NCI-H146 treated with DMSO at 0.1 percent for 48 hours (cell line): Measurements from ENCODE around the gene UBE2F.
A peak's percentile ranks its signal among the peaks of the same experiment; 100 is the strongest.
"Not testable (repeated sequence)": the region's sequence is repeated elsewhere in the genome, so short reads cannot be mapped to it uniquely, and the experiment has no call there.

Experiments
- DNase-seq: peaks from one replicate; lab custom pipeline; 2025; ENCODE audit not compliant: unreplicated experiment; lab: John Stamatoyannopoulos, UW

Gene UBE2F

DNA sequence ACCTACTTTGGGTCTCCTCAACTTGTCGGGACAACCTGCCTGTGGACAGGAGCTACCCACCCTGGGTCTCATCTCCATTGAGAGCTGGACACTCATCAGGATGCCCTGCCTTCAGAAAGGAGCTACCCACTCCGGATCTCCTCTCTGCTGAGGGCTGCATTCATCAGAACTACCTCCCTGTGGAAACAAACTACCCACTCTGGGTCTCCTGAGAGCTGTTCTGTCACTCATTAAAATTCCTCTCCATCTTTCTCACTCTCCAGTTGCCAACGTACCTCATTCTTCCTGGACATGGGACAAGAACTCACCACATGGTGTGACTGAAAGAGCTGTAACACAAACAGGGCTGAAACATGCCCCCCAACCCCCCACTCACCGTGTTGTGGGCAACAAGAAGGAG, 22.5 kb upstream of the UBE2F start:
- DNase-seq = no peak

GRCh38 chr2:237946423-237946822, 20.4 kb upstream of the UBE2F start:
- no peak for DNase-seq

GRCh38 chr2:237951354-237951753, 15.5 kb upstream of the UBE2F start:
- not testable (repeated sequence) for DNase-seq

GRCh38 chr2:237951878-237952277, 14.9 kb upstream of the UBE2F start:
- no peak for DNase-seq

GRCh38 chr2:237952851-237953250, 14.0 kb upstream of the UBE2F start:
- no peak for DNase-seq

DNA sequence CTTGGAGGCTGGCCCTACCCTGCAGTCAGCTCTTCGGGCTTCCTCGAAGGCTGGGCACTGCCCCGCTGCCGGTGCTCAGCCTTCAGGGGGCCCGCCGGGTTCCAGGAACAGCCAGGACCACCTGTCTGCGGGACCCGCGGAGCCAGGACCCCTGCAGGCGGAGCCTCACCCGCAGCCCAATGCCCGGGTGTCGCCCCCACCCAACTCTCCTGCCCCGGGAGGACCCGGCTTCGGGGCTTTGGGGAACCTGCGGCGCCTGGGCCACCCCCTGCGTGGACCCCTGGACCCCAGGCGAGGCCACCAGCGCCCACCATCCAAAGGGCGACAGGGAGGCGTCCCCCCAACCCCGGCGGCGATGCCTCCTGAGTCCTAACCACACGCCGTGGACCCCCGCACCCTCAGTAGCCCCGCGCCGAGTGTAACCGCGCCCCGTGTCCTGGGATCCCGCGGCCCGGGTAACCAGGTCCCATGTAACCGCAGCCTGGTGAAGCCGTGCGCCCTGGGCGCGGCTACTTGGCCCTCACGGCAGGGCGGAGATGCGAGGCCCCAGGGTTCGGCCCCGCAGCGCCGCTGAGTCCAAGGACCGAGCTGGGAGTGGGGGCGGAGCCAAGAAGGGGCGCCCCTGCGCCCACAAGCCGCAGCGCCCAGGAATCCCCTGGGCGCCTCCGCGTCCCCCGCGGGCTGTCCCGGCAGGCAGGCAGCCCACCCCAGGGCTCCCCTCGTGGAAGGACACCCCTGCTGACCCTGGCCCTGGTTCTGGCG, 11.0 kb upstream of the UBE2F start:
- DNase-seq = no peak

GRCh38 chr2:237956402-237956736, 10.4 kb upstream of the UBE2F start:
- no peak for DNase-seq

GRCh38 chr2:237961637-237962036, 5.2 kb upstream of the UBE2F start:
- DNase-seq = no peak

DNA sequence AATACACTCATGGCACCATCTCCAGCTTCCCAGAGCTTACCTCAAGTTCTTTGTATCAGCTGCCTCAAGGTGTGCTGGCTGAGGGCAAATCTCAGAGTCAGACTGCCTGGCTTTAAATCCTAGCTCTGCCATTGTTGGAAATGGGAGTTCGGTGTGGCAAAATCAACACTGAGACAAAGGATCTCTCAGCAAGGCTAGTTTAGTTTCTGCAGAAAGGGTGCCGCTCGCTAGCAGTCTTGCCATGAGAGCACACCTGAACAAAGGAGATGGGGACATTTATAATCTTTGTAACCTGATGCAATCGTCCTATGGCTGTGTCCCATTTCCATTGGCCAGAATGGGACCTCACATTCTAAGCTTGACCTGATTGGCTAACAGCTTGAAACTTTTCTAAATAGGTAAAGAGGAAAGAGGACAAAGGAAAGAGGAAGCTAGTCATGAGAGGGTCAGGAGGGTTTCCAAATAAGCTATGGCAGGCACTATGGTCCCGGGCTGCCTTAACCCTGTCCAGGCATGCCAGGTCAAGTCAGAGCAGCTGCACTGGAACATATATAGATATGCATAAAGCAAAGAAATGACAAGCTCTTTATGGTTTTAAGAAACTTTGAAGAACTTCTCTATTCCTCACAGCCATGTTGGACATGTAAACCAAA, 4.3 kb upstream of the UBE2F start:
- no peak for DNase-seq

DNA sequence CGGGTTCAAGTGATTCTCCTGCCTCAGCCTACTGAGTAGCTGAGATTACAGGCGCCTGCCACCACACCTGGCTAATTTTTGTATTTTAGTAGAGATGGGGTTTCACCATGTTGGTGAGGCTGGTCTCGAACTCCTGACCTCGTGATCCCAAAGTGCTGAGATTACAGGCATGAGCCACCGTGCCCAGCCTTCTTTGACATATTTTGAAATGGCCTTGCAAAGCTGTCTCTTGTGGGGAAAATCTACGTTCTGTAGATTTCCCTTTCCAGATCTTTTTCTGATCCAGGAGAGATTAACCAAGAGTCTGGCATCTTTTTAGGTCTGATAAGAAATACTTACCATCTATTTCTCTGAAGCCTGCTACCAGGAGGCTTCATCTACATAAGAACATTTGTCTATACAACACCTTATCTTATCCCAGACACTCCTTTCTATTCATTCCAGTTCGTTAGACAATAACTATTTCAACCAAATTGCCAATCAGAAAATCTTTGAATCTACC, 3.3 kb upstream of the UBE2F start:
- not testable (repeated sequence) for DNase-seq

- DNase-seq = no peak
Observed at GRCh38 chr2:237964194-237964577, 2.6 kb upstream of the UBE2F start.

DNA sequence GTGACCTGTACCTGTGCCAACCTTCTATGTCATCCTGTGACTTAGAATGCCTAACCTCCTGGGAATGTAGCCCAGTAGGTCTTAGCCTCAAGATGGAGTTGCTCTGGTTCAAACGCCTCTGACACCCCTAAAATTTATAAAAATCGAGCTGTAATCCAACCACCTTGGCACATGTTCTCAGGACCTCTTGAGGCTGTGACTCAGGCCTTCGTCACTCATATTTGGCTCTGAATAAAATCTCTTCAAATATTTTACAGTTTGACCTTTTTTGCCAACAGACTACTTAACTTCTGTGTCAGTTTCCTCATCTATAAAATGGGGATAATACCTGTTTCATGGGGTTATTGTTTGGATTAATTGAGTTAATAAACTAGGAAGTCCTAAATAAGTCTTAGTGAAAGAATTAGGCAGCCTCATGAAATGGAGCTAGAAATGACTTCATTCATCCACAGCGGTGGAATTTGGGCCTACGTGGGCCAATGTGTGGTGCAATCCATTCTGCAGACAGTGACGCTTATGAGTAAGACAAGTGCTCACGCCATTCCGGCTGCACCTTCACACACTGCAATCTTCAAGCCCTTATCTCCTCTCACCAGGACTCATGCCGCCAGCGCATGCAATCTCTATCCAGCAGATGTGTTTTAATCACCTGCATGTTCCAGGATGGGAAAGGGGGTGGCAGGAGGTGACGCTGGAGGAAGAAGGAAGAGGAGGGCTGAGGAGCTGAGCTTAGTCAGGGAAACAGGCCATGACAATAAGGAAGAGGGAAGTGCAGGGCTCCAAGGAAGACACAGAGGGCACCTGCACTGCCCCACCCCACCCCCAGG, 2.0 kb upstream of the UBE2F start:
- DNase-seq = no peak

DNA sequence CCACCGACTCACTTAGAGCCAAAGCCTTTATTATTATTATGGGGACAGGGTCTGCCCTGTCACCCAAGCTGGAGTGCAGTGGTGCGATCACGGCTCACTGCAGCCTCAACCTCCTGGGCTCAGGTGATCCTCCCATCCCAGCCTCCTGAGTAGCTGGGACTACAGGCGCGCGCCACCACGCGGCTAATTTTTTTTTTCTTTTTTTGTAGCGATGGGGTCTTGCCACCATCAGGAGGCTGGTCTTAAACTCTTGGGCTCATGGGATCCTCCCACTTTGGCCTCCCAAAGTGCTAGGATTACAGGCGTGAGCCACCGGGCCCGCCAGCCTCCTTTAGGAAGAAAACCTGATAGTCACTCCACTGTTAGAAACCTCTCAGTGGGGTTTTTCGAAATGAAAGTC, 970 bp upstream of the UBE2F start:
- DNase-seq = not testable (repeated sequence)

GRCh38 chr2:237966250-237966564, 607 bp upstream of the UBE2F start:
- DNase-seq = no peak

DNA sequence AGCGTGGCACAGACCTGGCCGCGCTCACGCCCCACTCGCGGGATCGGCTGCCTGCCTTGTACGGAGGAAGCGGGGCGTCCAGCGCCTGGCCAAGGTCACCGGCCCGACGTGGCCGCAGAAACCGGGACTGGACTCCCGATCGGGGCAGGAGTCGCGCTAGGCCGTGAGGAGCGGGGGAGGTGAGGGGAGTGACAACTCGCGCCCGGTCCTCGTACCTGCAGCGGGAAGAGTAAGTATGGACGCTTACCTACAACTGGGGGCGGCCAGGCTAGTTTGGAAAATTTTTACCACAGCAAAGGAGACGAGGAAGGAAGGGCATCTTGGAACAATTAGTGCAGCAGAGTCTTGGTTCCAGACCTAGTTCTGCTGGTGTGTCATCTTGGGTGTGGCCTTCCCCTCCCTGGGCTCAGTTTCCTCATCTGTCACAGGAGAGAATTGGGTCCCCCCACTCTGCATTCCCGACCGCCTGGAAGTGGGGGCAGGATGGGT, 693 bp downstream of the UBE2F start:
- peak; percentile 7 for DNase-seq

DNA sequence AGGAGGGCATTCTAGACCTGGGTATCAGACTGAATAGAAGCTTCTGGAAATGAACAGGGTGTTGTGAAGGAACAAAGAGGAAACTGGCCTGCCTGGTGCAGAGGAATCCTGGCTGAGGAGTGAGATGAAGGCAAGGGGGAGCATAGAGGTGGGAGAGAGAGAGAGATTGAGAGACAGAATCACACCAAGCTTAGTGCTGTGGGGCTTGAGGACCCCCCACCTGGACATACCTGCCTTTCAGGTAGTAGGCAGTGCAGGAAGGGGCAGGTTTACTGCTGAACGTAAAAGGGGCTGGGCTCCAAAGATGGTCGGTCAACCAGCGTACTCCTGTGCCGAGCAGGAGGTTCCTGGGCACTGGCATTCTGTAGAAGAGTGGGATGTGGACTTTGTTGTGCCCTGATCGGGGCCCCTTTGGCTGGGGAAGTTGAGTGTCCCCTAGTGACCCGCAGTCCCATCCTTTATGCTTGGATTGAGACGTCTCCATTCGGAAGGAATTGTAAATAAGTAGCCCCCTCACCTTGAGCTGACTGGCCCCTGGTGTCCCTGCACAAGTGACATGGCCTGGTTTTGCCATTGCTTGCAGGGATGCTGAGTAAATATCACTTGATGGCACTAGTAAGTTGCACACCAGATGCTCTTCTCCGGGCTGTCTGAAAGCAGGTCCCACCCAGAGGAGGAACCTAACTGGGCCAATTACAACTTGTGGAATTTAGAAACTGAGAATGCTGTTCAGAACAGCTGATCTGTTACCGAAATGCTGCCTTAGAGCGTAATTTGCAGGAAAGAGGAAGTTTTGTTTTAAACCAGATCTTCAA, 1.4 kb downstream of the UBE2F start:
- no peak for DNase-seq

GRCh38 chr2:237971661-237972060, 4.8 kb downstream of the UBE2F start:
- no peak for DNase-seq

DNA sequence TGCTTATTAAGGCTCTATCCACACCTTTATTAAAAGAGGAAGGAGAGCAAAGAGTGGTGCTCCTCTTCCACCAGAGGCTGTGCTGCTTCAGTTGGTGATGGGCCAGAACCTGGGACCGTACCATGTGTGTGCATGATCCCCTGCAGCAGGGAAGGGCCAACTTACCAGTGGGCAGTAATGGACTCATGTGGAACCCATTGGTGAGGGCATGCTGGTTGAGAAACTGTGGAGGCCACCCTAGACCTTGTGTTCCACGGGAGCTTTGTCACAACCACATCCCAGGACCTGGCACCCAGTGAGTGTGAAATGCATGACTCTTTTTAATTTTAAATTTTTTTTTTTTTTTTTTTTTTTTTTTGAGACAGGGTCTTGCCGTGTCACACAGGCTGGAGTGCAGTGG, 5.4 kb downstream of the UBE2F start:
- no peak for DNase-seq

- no peak for DNase-seq
Observed at GRCh38 chr2:237972936-237973335, 6.1 kb downstream of the UBE2F start.

GRCh38 chr2:237977380-237977779, 10.6 kb downstream of the UBE2F start:
- DNase-seq = no peak
